ENCODE measurements around the gene PLCB1.
"Not testable (repeated sequence)": the region's sequence is repeated elsewhere in the genome, so short reads cannot be mapped to it uniquely, and the experiment has no call there.

Gene PLCB1

DNA sequence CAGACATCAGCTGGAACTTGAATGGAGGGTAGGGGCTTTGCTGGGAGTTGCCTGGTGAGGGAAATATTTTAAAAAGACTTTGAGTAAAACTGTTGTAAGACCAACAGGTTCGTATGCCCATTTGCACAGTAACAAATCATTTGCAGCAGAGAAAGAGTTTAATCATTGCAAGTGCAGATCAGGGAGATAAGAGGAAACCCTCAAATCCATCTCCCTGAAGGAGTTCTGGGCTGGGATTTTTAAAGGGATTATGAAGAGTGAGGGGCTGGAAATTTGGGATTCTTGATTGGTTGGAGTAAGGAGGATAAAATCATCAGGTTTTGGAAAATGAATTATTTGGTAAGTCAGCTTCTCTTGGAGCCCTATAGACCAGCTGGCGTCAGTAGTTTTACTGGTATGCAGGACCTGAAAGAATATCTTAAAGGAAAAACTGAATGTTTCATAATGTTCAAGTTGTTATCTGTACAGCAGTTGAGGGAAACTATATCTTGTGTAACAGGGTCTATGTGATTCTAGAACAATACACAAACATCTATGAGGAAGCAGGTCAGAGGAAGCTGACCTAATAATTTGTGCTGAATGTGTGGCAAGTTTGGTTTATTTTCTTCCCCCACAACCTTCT lies 295.5 kb downstream of the PLCB1 start:
- no peak for DNase-seq (ENCODE audit: low read depth, low spot score)
- no peak overlapping the region for H3K27ac ChIP-seq

DNA sequence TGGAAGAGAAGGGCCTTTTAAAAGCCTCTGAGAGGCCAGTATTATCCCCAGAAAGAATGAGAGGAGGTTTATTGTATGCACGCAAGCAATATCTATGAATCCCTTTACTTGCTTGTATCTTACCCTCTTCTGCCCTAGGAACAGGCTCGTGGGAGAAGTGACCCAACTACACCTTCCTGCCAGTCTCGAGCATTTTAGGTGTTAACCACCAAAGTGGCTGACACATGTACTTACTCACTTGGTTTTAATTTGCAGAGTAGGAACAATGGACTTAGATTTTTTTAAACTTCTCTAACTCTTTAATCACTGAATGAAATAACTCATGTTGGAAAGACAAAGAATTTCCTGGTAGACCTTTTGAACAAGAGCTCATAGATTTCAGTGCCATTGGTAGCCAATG lies 296.9 kb downstream of the PLCB1 start:
- no peak for DNase-seq (ENCODE audit: low read depth, low spot score)
- H3K27ac ChIP-seq: no peak overlapping the region

DNA sequence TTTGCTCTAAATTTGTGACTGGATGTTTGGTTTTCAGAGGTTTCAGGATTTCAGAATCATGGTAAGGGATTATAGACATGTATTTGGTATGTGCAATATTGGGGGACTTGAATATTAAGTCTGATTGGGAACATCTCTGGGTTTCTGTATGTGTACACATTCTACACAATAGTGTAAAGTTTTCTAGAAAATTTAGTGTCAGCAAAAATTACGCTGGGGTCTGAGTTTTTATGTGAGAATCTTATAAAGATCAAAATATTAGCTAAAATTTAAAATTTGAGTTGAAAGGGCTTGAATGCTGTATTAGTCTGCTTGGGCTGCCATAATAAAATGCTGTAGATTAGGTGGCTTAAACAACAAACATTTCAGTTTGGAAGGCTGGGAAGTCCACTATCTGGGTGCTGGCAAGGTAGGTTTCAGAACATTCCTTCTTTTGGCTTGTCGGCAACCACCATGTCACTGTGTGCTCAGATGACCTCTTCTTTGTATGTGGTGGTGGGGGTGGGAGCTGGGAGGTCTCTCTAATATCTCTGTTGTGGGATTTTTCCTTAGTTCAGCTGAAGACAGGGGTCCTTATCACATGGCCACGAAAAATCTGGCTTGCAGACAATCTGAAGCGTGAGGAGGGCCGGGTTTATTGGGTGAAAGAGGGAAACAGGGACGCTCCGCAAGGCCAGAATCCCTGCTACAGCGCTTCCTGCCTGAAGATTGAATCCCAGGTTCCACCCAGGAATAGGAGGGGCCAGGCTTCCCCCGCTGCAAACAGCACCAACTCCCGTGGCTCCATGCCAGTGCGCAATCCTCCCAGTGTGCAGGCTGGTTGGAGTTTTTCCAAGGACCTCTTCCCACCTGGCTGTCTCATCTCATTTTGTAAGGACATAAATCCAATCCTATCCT lies 299.7 kb downstream of the PLCB1 start:
- H3K27ac ChIP-seq: no peak overlapping the region
- no peak for DNase-seq (ENCODE audit: low read depth, low spot score)

DNA sequence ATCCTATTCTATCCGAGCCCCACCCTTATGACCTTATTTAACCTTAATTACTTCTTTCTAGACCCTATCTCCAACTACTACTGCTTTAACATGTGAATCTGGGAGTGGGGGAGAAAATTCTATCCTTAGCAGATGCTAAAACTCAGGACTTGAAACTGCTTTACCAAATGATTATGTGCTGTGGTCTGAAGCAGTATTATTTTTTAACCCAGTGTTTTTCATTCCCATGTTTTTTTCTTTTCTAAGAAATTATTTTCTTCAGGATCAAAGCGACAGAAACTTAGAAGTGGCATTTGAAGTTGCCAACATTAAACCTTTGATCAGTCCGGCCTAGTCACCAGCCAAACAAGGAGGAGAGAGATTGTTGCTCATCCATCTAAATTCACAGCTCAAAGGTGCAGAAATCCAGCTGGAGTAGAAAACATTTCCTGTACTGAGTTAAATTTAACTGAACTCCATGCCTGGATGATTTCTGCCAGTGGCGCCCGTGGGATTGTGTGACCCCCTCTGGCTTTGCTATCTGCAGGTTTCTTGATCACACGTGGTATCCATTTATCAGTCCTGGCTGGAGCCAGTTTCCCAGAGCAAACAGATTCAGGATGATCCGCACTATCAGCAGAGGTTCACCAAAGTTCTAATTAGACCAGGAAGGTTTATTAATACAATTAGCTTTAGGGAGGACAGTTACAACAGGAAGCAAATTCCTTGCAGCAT lies 300.5 kb downstream of the PLCB1 start:
- H3K27ac ChIP-seq: no peak overlapping the region
- DNase-seq (ENCODE audit: low read depth, low spot score): no peak

DNA sequence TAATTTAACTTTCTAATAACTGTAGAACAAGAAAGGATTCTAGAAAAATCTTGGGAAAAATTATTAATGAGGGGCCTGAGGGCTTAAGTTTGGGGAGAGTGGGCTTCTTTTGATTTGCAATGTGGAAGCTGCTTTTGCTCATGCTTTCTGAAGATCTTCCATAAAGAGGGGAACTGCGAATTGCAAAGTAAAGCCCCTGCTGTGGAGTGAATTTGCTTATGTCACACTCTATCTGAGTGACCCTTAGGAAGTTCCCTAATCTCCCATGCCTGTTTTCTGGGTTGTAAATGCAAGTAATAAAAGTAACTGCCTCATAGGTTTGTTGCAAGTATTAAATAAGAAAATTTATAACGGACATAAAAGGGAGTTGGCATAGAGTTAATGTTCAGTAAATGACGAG lies 301.2 kb downstream of the PLCB1 start:
- DNase-seq (ENCODE audit: low read depth, low spot score): no peak
- no peak overlapping the region for H3K27ac ChIP-seq

DNA sequence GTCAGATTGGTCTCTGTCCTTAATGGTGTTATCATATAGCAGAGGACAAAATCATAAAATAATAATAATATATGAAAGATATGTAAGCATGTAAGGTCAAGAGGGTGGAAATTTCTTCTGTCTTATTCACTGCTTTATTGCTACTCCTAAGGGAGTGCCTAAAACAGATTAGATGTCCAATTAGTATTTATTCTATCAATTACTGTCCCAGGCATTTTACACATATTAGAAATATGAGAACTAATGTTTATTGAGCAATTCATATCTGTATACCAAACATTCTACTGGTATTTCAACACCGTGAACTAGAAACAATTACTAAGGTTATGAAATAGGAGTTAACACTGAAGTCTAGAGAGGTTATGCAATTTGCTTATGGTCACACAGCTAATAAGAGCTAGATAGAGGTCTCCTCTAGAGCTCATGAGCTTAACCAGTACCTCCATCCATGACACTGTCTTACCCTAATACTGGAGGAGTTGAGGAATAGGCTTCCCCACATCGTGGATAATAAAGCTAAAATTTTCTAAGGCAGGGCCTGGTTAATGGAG lies 302.3 kb downstream of the PLCB1 start:
- no peak for DNase-seq (ENCODE audit: low read depth, low spot score)
- H3K27ac ChIP-seq: no peak overlapping the region

DNA sequence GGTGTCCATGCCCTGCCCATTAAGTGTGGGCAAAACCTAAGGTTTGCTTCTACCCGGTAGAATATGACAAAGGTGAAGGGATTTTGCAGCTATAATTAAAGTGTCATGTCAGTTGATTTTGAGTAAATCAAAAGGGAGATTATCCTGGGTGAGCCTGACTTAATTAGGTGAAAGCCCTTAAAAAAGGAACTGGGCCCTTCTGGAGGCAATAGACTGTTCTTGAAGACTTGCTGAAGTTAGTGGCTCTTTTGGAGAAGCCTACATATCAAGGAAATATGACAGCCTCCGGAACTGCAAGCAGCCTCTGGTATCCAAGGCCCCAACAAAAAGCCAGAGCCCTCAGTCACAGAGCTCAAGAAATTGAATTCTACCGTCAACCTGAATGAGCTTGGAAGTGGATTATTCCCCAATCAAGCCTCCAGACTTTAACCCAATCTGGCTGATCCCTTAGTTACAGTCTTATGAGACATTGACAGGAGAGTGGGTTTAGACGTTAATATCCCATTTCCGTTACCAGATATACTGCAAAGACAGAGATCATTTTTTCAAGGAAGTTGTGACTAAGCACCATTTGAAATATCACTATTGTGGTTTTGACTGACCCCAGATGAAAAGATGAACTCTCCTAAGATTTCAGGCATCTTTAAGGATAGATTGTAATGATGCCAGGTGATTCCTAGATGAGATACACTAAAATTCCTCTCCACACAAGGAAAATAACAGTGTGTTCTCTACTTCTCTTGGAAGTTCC lies 303.4 kb downstream of the PLCB1 start:
- no peak overlapping the region for H3K27ac ChIP-seq

DNA sequence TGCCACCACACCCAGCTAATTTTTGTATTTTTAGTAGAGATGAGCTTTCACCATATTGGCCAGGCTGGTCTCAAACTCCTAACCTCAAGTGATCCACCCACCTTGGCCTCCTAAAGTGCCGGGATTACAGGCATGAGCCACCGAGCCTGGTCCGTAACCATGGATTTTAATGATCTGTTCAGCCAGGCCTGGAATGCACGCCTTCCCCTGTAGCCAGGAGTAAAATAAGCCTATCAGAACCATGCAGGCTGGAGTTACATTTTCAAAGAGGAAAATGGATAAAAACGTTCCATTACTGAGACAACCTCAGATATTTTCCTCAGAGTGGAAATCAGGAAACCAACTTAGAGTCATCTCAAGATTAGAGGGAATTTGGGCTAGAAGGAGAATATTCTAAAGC lies 304.9 kb downstream of the PLCB1 start:
- H3K27ac ChIP-seq: not testable (repeated sequence)

More for the DNA sequence above, 303.4 kb downstream of the PLCB1 start:
- DNase-seq (ENCODE audit: low read depth, low spot score): no peak

DNA sequence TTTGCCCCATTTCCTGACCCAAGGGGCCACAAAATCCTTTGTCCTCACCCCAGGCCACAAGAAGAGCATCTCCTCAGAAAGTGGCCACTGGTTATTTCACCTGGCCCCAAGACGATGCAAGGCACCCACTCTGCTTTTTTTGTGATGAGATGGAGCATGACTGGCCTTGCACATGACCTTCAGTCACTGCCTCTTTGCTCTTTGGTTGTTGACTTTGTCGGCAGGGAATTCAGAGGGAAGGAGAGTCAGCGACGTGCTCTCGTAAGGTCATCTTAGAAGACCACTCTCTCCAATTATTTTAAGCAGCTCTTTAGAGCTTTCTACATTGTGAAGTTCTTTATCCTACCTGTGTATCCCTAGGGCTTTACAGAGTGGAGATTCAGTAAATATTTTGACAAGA lies 306.7 kb downstream of the PLCB1 start:
- no peak for DNase-seq (ENCODE audit: low read depth, low spot score)
- H3K27ac ChIP-seq: no peak overlapping the region

More for the DNA sequence above, 304.9 kb downstream of the PLCB1 start:
- not testable (repeated sequence) for DNase-seq (ENCODE audit: low read depth, low spot score)

DNA sequence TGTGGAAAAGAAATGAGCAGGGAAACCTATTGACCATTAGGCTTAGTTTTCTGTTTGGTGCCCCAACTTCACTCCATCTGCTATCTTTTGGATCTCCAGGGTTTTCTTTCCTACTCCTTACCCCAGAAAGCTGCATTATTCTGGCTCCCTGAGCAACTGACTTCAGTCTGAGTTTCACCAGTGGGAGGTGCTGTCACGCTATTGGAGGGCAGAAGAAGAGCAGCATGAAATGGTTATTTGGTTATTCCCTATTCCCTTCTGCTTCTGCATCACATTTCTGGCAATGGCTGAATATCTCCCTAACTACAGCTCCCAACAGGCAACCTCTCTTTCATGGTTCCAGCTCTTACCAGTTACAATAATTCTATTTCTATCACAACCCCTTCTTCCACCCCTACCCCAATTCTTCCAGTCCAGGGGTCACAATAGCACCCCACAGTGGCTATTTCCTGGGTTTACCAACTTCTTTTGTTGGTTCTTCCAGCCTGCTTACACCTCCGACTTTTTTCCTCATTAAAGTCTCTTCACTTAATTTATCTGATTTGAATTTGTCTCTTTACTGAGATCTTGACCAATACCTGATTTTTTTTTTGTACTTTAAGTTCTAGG lies 311.5 kb downstream of the PLCB1 start:
- DNase-seq (ENCODE audit: low read depth, low spot score): no peak
- no peak overlapping the region for H3K27ac ChIP-seq

DNA sequence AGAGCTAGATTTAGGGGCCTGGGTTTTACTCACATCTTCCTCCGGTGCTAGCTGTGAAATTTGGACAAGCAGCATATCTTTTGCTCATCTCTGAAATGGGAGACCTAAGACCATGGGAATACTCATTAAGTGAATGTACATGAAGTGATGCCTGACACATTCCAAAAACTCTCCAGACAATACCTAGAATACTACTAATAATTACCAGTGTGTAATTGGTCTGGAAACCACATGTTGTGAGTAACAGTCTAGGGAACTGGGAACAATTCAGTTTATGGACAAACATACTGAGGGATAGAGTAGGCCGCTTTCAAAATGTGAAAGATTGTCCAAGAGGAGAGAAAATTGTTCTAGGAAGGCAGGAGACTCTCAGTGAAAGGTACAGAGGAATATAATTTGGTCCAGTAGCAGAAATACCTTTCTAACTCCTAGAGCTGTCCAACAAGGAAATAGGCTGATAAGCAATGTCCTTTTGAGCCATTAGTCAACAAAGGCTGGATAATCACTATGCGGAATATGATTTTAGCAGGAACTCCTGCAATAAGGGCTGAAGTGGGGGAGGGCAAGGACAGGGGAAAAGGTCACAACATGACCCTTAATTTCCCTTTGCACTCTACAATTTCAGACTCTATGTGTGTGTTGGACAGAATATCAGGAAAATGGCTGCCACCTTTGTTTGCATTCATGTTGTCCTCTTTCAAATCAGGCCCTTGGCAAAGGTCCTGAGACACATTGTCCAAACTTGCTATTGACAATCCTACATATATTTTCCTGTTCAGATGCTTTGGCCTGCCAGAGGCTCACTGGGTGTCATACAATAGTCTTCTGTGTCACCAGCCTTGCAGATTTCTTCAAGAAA lies 315.4 kb downstream of the PLCB1 start:
- no peak for DNase-seq (ENCODE audit: low read depth, low spot score)
- H3K27ac ChIP-seq: no peak overlapping the region

DNA sequence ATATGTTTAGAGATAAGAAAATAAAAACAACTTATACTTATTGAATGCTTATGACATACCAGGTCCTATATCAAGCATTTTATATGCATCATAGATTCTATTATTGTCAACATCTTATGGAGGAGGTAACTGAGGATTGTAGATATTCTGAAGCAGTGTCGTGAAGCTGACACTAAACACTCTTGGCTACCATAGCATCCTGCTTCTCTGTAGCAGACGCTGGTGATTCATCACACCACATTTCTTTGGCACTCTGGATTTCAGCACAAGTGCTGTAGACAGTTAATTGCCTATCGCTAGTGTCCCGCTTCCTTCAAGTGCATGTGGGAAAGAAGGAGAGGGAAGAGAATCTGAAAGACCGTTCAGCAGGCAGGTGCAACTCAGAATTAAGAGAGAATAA lies 317.1 kb downstream of the PLCB1 start:
- no peak for DNase-seq (ENCODE audit: low read depth, low spot score)
- no peak overlapping the region for H3K27ac ChIP-seq

DNA sequence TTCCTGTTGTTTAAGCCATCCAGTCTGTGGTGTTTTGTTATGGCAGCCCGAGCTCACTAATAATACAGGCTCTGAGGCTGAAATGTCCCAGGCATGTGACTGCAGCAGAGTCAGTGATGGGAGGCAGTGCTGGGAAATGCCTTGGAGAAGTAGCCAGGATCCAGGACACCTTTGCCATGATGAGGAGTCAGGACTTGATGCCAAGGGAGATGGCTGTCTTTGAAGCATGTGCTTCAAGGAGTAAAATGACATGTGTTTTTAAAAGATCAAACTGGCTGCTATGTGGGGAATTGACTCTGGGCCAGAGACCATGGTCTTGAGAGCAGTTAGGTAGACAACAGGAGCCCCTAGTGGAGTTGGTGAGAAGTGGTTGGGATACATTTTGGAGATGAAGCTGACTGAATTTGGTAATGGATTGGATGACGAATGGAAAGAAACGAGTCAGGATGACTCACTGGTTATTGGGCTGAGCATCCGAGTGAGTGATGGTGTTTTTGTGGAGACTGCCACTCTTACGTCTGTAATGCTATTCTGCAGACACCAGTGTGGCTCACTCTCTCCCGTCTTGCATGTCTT lies 322.2 kb downstream of the PLCB1 start:
- H3K27ac ChIP-seq: no peak overlapping the region
- DNase-seq (ENCODE audit: low read depth, low spot score): peak; percentile 37

DNA sequence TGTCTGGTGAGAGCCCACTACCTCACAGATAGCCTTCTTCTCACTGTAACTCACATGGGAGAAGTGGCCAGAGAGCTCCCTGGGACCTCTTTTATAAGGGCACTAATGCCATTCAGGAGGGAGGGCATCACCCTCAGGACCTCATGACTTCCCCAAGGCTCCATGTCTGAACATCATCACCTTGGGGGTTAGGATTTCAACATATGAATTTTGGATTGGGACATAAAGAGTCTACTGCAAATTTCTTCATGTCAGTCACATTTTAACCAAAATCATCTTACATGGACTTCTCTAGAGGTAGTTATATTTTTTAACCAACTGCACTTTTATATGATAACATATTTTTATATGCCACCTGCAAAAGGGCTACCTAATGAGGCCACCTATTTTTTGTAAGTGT lies 324.7 kb downstream of the PLCB1 start:
- DNase-seq (ENCODE audit: low read depth, low spot score): no peak
- no peak overlapping the region for H3K27ac ChIP-seq

DNA sequence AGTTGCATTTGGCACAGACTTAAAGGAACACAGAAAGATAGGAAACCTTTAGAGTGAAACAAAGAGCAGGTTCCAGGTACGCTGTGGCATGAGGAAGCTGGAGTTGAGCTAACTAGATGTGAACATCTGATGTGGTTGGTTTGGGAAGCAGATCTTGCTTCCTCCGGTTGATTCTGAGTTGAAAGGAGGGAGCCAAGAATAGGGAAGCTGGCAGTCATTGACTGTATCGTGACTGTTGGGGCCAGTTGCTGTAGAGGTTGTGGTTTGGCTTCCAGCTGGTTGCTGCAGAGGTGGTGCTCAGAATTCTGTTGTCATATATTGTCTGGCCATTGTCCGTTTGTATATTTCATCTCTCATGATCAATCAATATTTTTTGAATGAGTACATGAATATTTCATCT lies 325.9 kb downstream of the PLCB1 start:
- no peak overlapping the region for H3K27ac ChIP-seq
- no peak for DNase-seq (ENCODE audit: low read depth, low spot score)

DNA sequence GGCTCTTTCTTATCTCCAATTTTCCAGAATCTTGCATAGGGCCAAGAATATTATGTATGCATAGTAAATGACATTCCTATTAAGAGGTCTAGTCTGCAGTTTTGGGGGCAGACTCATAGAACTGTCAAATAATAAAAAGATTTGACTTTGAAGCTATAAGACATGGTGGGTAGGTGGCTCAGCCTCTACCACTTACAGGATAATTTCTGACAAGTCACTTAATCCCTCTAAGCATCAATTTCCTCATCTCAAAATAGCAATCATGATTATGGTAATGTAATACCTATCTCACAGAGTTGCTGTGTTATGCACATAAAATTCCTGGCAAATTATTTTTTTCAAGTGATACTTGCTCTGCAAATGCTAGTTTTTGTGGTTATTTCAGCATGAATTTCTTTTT lies 329.1 kb downstream of the PLCB1 start:
- no peak for DNase-seq (ENCODE audit: low read depth, low spot score)
- no peak overlapping the region for H3K27ac ChIP-seq

DNA sequence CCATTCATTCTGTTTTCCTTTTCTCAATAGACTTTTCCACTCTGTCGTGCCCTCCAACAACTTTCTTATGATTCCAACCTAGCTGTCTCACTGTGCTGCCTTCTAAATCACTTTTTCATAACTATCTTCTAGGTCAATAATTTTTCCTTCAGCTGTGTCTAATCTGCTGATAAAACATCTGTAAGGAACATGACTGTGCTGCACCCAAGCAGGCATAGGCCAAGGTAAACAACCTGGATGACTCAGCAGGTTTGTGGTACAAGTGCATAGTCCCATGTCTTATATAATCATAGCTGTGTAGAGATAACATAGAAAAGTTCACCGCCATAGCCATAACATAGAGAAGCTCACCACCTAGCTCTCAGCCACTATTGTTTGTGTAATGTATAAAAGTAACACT lies 332.3 kb downstream of the PLCB1 start:
- peak; percentile 12 for DNase-seq (ENCODE audit: low read depth, low spot score)
- H3K27ac ChIP-seq: no peak overlapping the region

DNA sequence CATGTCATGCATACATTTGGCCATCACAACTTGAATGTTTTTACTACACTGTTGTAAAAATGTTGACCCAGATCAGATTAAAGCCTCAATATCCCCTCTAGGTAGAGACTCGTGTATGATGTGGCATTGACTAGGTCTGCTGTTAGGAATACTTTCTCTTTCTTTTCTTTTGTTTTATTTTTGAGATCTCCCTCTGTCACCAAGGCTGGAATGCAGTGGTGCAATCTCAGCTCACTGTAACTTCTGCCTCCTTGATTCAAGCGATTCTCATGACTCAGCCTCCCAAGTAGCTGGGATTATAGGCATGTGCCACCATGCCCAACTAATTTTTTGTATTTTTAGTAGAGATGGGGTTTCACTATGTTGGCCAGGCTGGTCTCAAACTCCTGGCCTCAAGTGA lies 334.7 kb downstream of the PLCB1 start:
- not testable (repeated sequence) for DNase-seq (ENCODE audit: low read depth, low spot score); H3K27ac ChIP-seq

DNA sequence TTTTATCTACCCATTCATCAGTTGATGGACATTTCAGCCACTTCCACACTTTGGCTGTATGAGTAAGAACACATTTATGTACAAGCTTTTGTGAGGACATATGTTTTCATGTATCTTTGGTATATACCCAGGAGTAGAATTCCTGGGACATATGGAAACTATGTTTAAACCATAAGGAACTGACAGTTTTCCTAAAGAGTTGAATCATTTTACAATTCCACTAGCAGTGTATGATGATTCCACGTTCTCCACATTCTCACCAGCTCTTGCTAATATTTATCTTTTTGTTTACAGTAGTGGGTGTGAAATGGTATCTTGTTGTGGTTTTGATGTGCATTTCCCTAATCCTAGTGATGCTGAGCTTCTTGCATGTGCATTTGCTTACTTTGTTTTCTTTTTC lies 338.1 kb downstream of the PLCB1 start:
- DNase-seq (ENCODE audit: low read depth, low spot score): no peak

More for the DNA sequence above, 338.1 kb downstream of the PLCB1 start:
- H3K27ac ChIP-seq: no peak overlapping the region
